Mesothelial cell of epicardium (in vitro differentiated cells): Measurements from ENCODE around the gene FZD4. TPM values are rescaled to one million over a fixed set of nuclear protein-coding genes. Genes with fewer than 3 reads are reported as not detected.

ENCODE experiments used
- DNase-seq, 2 experiments: peaks; one replicate each; pipeline ENCODE4 v3.0.0; 2021; ENCODE audit warnings: low spot score in 2 of 2; ENCODE audit not compliant: unreplicated experiment in 2 of 2
- H3K27ac Mint-ChIP-seq: 2 replicates; pipeline ENCODE4 v1.8.0; 2021; ENCODE audit warnings: mixed read lengths
- H3K27me3 Mint-ChIP-seq: 2 replicates; pipeline ENCODE4 v1.8.0; 2021; ENCODE audit warnings: low read depth, mixed read lengths
- H3K36me3 Mint-ChIP-seq: 2 replicates; pipeline ENCODE4 v1.8.0; 2021; ENCODE audit warnings: mixed read lengths
- H3K4me1 Mint-ChIP-seq: 2 replicates; pipeline ENCODE4 v1.8.0; 2021; ENCODE audit warnings: mixed read lengths
- H3K4me3 Mint-ChIP-seq: 2 replicates; pipeline ENCODE4 v1.8.0; 2021; ENCODE audit warnings: mild to moderate bottlenecking, moderate library complexity, mixed read lengths
- H3K9me3 Mint-ChIP-seq: 2 replicates; pipeline ENCODE4 v1.8.0; 2021; ENCODE audit warnings: mixed read lengths
- CTCF ChIP-seq: fragments of 200-600 bp; sonication (generic); IDR thresholded peaks from one replicate; pipeline ENCODE4 v1.5.0; 2021; ENCODE audit warnings: antibody characterized with exemption; ENCODE audit not compliant: unreplicated experiment
- total RNA-seq: library from RNA; stranded (reverse); gene quantifications from 3 replicates; pipeline ENCODE4 v1.2.1, GENCODE V29; 2021

Gene FZD4
- total RNA-seq, 1 donor from 2014 or later, result 20.7 TPM

GRCh38 chr11:86988351-86988881 lies 33.2 kb upstream of the FZD4 start:
- Mint-ChIP-seq H3K36me3 (no peaks in the 10 kb centered on the region), H3K9me3 (no peaks in the 10 kb centered on the region), H3K4me1 (peaks cover 10% of the 10 kb centered on the region), H3K4me3 (no peak overlapping the region), H3K27me3 (no peaks in the 10 kb centered on the region), H3K27ac (no peak overlapping the region)
- TF ChIP-seq CTCF, result no peak
- DNase-seq, result no peak

- Mint-ChIP-seq H3K27me3 (no peaks in the 10 kb centered on the region), H3K9me3 (no peaks in the 10 kb centered on the region), H3K4me3 (no peak overlapping the region), H3K27ac (no peak overlapping the region), H3K36me3 (no peaks in the 10 kb centered on the region), H3K4me1 (peaks cover 10% of the 10 kb centered on the region)
- TF ChIP-seq CTCF, result no peak
- DNase-seq, result no peak
Observed at GRCh38 chr11:86987679-86988078, 32.5 kb upstream of the FZD4 start.

DNA sequence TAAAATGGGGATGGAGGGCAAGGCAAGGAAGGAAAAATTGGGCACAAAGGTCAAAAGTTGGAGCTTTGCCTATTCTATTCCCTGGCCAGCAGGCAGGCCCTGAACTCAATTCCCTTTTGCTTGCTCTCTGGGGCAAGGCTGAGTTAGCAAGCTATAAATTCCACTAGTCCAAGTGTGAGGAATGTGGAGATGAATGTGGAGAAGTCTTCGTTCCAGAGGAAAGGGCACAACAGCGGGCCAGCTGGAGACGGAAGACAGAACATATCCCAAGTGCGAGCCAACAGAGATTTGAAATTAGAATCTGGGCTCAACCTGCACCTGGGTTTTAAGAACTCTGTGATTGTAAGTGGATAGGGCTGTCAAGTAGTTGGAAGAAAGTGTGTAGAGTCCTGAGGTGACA lies 29.5 kb upstream of the FZD4 start:
- H3K27me3 Mint-ChIP-seq, result no peaks in the 10 kb centered on the region

DNA sequence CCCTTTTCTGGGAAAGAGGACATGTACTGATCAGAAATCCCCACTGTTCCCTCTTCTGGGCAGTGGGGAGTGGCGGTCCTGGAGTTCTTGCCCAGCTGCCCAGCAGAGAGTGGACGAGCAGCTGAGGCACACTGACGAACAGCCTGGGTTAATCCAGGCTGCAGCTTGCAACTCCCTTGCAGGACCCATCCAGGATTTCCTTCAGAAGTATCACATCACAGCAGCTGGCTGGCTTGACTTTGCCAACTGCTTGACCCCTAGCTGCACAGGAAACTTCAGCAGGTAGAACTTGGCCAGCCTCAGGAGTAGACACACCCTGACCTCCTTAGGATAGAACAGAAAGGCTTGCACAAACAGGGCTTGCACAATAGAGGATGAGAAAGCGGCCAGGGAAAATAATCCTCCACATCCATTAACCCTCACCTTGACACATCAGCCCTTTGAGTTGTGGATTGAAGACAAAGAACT lies 27.9 kb upstream of the FZD4 start:
- no peaks in the 10 kb centered on the region for H3K9me3 Mint-ChIP-seq
- H3K4me3 Mint-ChIP-seq, result no peak overlapping the region
- no peak for DNase-seq
- no peaks in the 10 kb centered on the region for H3K27me3 Mint-ChIP-seq
- no peak for TF ChIP-seq CTCF
- no peaks in the 10 kb centered on the region for H3K36me3 Mint-ChIP-seq
- no peak overlapping the region for H3K27ac Mint-ChIP-seq
- H3K4me1 Mint-ChIP-seq, result peaks cover 5% of the 10 kb centered on the region

More for the DNA sequence above, 29.5 kb upstream of the FZD4 start:
- no peaks in the 10 kb centered on the region for H3K9me3 Mint-ChIP-seq
- no peak overlapping the region for H3K4me3 Mint-ChIP-seq
- no peak overlapping the region for H3K27ac Mint-ChIP-seq
- DNase-seq, result no peak
- TF ChIP-seq CTCF, result no peak
- no peaks in the 10 kb centered on the region for H3K36me3 Mint-ChIP-seq
- peaks cover 8% of the 10 kb centered on the region for H3K4me1 Mint-ChIP-seq

GRCh38 chr11:86981777-86982540 lies 26.8 kb upstream of the FZD4 start:
- no peaks in the 10 kb centered on the region for H3K36me3 Mint-ChIP-seq
- no peak overlapping the region for H3K27ac Mint-ChIP-seq
- H3K27me3 Mint-ChIP-seq, result no peaks in the 10 kb centered on the region
- no peak overlapping the region for H3K4me3 Mint-ChIP-seq
- no peaks in the 10 kb centered on the region for H3K9me3 Mint-ChIP-seq
- peaks cover 5% of the 10 kb centered on the region for H3K4me1 Mint-ChIP-seq
- no peak for DNase-seq
- TF ChIP-seq CTCF, result no peak
